GM23248 (cell line): ENCODE results near the gene SFPQ. TPM values are rescaled to one million over a fixed set of nuclear protein-coding genes. Genes with fewer than 3 reads are reported as not detected.
"Not testable (repeated sequence)": the region's sequence is repeated elsewhere in the genome, so short reads cannot be mapped to it uniquely, and the experiment has no call there.

Experiments used
- DNase-seq: peaks from one replicate; pipeline ENCODE4 v3.0.0-alpha.2; 2015
- H2AFZ ChIP-seq: fragments of 200-600 bp; sonication (generic); 2 replicates; pipeline ENCODE4 v1.6.1; 2016; ENCODE audit warnings: antibody characterized with exemption
- H3F3A ChIP-seq: fragments of 200-600 bp; sonication (generic); 2 replicates; pipeline ENCODE4 v1.6.1; 2016; ENCODE audit warnings: mild to moderate bottlenecking, antibody characterized with exemption, mixed run types; ENCODE audit not compliant: insufficient read depth
- H3K27ac ChIP-seq: fragments of 200-600 bp; sonication (generic); 2 replicates; pipeline ENCODE4 v1.5.1; 2016; ENCODE audit warnings: mild to moderate bottlenecking
- H3K27me3 ChIP-seq: fragments of 200-600 bp; sonication (generic); replicated peaks from 2 replicates; pipeline ENCODE4 v1.6.1; 2016; ENCODE audit warnings: mild to moderate bottlenecking; ENCODE audit not compliant: insufficient read depth
- H3K36me3 ChIP-seq: fragments of 200-600 bp; sonication (generic); 2 replicates; pipeline ENCODE4 v1.6.1; 2016; ENCODE audit warnings: low read depth, mild to moderate bottlenecking
- H3K4me1 ChIP-seq: fragments of 200-600 bp; sonication (generic); 2 replicates; pipeline ENCODE4 v1.6.1; 2016; ENCODE audit warnings: mild to moderate bottlenecking; ENCODE audit not compliant: insufficient read depth
- H3K4me2 ChIP-seq: fragments of 200-600 bp; sonication (generic); one replicate; pipeline ENCODE4 v1.6.1; 2016; ENCODE audit warnings: mild to moderate bottlenecking; ENCODE audit not compliant: unreplicated experiment
- H3K4me3 ChIP-seq: fragments of 200-600 bp; sonication (generic); 2 replicates; pipeline ENCODE4 v1.5.1; 2016; ENCODE audit warnings: mild to moderate bottlenecking
- H3K79me2 ChIP-seq: fragments of 200-600 bp; sonication (generic); 2 replicates; pipeline ENCODE4 v1.6.1; 2016; ENCODE audit warnings: mild to moderate bottlenecking; ENCODE audit not compliant: insufficient read depth
- H3K9ac ChIP-seq: fragments of 200-600 bp; sonication (generic); 2 replicates; pipeline ENCODE4 v1.6.1; 2016; ENCODE audit warnings: mild to moderate bottlenecking
- H3K9me2 ChIP-seq: fragments of 200-600 bp; sonication (generic); 2 replicates; pipeline ENCODE4 v1.6.1; 2016; ENCODE audit warnings: mixed run types, mild to moderate bottlenecking, moderate library complexity; ENCODE audit not compliant: insufficient read depth
- H3K9me3 ChIP-seq: fragments of 200-600 bp; sonication (generic); one replicate; pipeline ENCODE4 v1.6.1; 2017; ENCODE audit warnings: low read depth
- H4K20me1 ChIP-seq: fragments of 200-600 bp; sonication (generic); 2 replicates; pipeline ENCODE4 v1.6.0; 2016; ENCODE audit not compliant: insufficient read depth
- EZH2 ChIP-seq: fragments of 200-600 bp; sonication (generic); IDR thresholded peaks from 2 replicates; pipeline ENCODE4 v1.6.1; 2018; ENCODE audit warnings: antibody characterized with exemption, mild to moderate bottlenecking; ENCODE audit not compliant: insufficient read depth, poor library complexity, severe bottlenecking
- EZH2phosphoT487 ChIP-seq: fragments of 200-600 bp; sonication (generic); IDR thresholded peaks from 2 replicates; pipeline ENCODE4 v1.6.1; 2018; ENCODE audit warnings: antibody characterized with exemption, moderate library complexity, mild to moderate bottlenecking, low read depth; ENCODE audit not compliant: insufficient read depth
- WGBS, 2 experiments: methylation state at CpG; one replicate each; pipeline ENCODE4 v1.1.6; 2015 to 2017; ENCODE audit warnings: low lambda C conversion rate in 2 of 2, low coverage in 1 of 2; ENCODE audit errors: missing lambda C conversion rate in 2 of 2; 5-methylcytosine and 5-hydroxymethylcytosine counted together
- in situ Hi-C: fragments of 300-500 bp; cut with MboI; formaldehyde crosslinking; loops from 2 replicates; pipeline ENCODE4 v1.15.0; 2020
- polyA plus RNA-seq: library from polyadenylated mRNA; unstranded; fragments of >200 nt; fragmentation: Nextera tagmentation; extraction: Ambion mirVana; gene quantifications from 2 replicates; pipeline ENCODE4 v1.2.1, GENCODE V29; 2016
- small RNA-seq: library from RNA; depleted of rRNA; stranded (forward); fragments of <200 nt; gene quantifications from one replicate; pipeline ENCODE3, GENCODE V24; 2014; ENCODE audit warnings: low read depth, low replicate concordance
- total RNA-seq: library from RNA; depleted of rRNA; stranded (reverse); fragments of >200 nt; shearing (Covaris generic); gene quantifications from 2 replicates; pipeline ENCODE4 v1.2.3, GENCODE V29; 2014; rRNA removed

Gene SFPQ
- total and polyA plus RNA-seq, 2 experiments from 2014 or later = 60.5 to 129 TPM

GRCh38 chr1:35143737-35144508 is 49.0 kb downstream of the SFPQ start:
- H3K9me2 ChIP-seq = no peaks in the 10 kb centered on the region
- DNase-seq = no peak
- no peaks in the 10 kb centered on the region for H4K20me1 ChIP-seq
- H3K27ac ChIP-seq = no peak overlapping the region
- in situ Hi-C loops = no loop called here
- H3K79me2 ChIP-seq = no peaks in the 10 kb centered on the region
- no peak overlapping the region for H3K4me2 ChIP-seq
- no peak overlapping the region for H2AFZ ChIP-seq
- H3K4me3 ChIP-seq = no peak overlapping the region
- no peak for TF ChIP-seq EZH2
- no peak for TF ChIP-seq EZH2phosphoT487
- H3K27me3 ChIP-seq = peaks cover 3% of the 10 kb centered on the region; the same call in 1 of the 2 replicates
- H3K9ac ChIP-seq = no peak overlapping the region
- H3K9me3 ChIP-seq = no peaks in the 10 kb centered on the region
- H3F3A ChIP-seq = no peaks in the 10 kb centered on the region
- H3K4me1 ChIP-seq = no peaks in the 10 kb centered on the region
- 83 to 84% methylated on average over 12 of the region's 12 CpGs for WGBS, 2 experiments
- no peaks in the 10 kb centered on the region for H3K36me3 ChIP-seq

DNA sequence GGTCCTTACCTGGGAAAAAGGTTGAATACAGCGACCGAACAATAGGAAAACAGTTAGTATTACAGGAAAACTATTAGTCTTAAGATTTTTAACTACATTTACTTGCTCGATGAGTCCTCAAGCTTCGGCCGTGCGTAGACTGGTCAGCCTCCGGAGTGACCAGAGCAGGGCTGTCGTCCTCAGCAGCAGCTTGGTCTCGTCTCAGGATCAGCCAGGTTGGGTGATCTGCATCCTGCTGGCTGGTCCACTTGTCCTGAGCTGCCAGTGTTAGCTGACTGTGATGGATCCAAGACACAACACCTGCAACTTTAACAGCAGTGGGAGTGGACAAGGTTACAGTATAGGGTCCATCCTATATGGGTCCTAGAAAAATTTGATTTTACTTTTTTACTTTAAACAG is 50.2 kb downstream of the SFPQ start:
- H3K4me2 ChIP-seq, H3K9me2 ChIP-seq, H3F3A ChIP-seq, H3K36me3 ChIP-seq, H3K4me1 ChIP-seq, H3K4me3 ChIP-seq, H3K79me2 ChIP-seq, in situ Hi-C loops, H3K27ac ChIP-seq, H3K27me3 ChIP-seq, DNase-seq, H2AFZ ChIP-seq, H3K9ac ChIP-seq, H4K20me1 ChIP-seq, H3K9me3 ChIP-seq: not testable (repeated sequence)
- 50% methylated on average over 9 of the region's 9 CpGs for WGBS, 2 experiments

GRCh38 chr1:35142294-35142693 is 50.7 kb downstream of the SFPQ start:
- H3K9ac ChIP-seq, H3K4me3 ChIP-seq, H3K27me3 ChIP-seq, H3K36me3 ChIP-seq, H3K9me3 ChIP-seq, H3K4me1 ChIP-seq, in situ Hi-C loops, H3K4me2 ChIP-seq, DNase-seq, H3K9me2 ChIP-seq, H3K79me2 ChIP-seq, H3F3A ChIP-seq, H2AFZ ChIP-seq, H4K20me1 ChIP-seq, H3K27ac ChIP-seq: not testable (repeated sequence)

DNA sequence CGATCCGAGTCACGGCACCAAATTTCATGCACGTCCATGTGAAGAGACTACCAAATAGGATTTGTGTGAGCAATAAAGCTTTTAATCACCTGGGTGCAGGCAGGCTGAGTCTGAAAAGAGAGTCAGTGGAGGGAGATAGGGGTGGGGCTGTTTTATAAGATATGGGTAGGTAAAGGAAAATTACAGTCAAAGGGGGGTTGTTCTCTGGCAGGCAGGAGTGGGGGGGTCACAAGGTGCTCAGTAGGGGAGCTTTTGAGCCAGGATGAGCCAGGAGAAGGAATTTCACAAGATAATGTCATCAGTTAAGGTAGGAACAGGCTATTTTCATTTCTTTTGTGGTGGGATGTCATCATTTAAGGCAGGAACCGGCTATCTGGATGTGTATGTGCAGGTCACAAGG is 55.4 kb downstream of the SFPQ start:
- in situ Hi-C loops, H3K9me2 ChIP-seq, H3K27ac ChIP-seq, DNase-seq, H3K36me3 ChIP-seq, H3K4me2 ChIP-seq, H3K4me1 ChIP-seq, H3K9ac ChIP-seq, H4K20me1 ChIP-seq, H2AFZ ChIP-seq, H3K9me3 ChIP-seq, H3K4me3 ChIP-seq, H3K27me3 ChIP-seq, H3F3A ChIP-seq, H3K79me2 ChIP-seq: not testable (repeated sequence)
- 77 to 85% methylated on average over 5 of the region's 5 CpGs for WGBS, 2 experiments

DNA sequence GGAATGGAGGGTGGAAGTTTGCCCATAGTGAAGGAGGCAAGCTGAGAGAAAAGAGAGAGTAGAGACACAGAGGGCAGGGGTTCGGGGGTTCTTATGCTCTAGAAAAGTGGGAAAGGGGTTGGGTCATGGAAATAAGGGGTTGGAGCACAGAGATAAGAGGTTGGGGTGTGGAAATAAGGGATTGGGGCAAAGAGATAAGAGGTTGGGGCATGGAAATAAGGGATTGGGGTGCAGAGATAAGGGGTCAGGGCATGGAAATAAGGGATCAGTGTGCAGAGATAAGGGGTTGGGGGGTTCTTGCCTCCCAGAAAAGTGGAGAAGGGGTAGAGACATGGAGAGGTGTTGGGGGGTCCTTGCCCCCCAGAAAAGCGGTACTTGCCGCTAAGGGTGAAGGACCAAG is 56.2 kb downstream of the SFPQ start:
- WGBS, 2 experiments = 64 to 67% methylated on average over 3 of the region's 3 CpGs
- in situ Hi-C loops = no loop called here
- H3K4me3 ChIP-seq = no peak overlapping the region
- no peak for DNase-seq
- H3K27ac ChIP-seq = no peak overlapping the region
- H3K27me3 ChIP-seq = no peaks in the 10 kb centered on the region; the same call in 1 of the 2 replicates
- H3K36me3 ChIP-seq = no peaks in the 10 kb centered on the region
- no peaks in the 10 kb centered on the region for H3F3A ChIP-seq
- no peaks in the 10 kb centered on the region for H3K4me1 ChIP-seq
- H2AFZ ChIP-seq = no peak overlapping the region
- no peak for TF ChIP-seq EZH2phosphoT487
- TF ChIP-seq EZH2 = no peak
- no peaks in the 10 kb centered on the region for H4K20me1 ChIP-seq
- no peaks in the 10 kb centered on the region for H3K9me2 ChIP-seq
- H3K4me2 ChIP-seq = no peak overlapping the region
- no peaks in the 10 kb centered on the region for H3K9me3 ChIP-seq
- H3K79me2 ChIP-seq = no peaks in the 10 kb centered on the region
- H3K9ac ChIP-seq = no peak overlapping the region

Small RNA genes within 50 kb of the gene (small RNA-seq; reads per million reads assigned to genes)
- gene RF00019 = not detected

Other genes with a start within 250 kb of the SFPQ start
- 49.9 and 61.3 TPM in 2 replicates for gene TMEM35B, start 207.8 kb downstream of the SFPQ start, total RNA-seq
- 104 and 114 TPM in 2 replicates for gene TMEM35B, start 207.8 kb downstream of the SFPQ start, polyA plus RNA-seq
- gene ZMYM6, start 161.2 kb downstream of the SFPQ start, total RNA-seq = 9.4 and 18.2 TPM in 2 replicates
- 12.3 and 14.5 TPM in 2 replicates for gene ZMYM6, start 161.2 kb downstream of the SFPQ start, polyA plus RNA-seq
- gene ZMYM1, start 113.8 kb downstream of the SFPQ start, total RNA-seq = 13.5 and 13.6 TPM in 2 replicates
- gene ZMYM1, start 113.8 kb downstream of the SFPQ start, polyA plus RNA-seq = 9.5 and 9.7 TPM in 2 replicates
- gene ZMYM4, start 75.6 kb upstream of the SFPQ start, total RNA-seq = 29.2 and 34.9 TPM in 2 replicates
- gene ZMYM4, start 75.6 kb upstream of the SFPQ start, polyA plus RNA-seq = 37.7 and 40.8 TPM in 2 replicates